NCI-H526 treated with DMSO at 0.1 percent for 48 hours (cell line): ENCODE data around the gene UBE2V1.

Experiments
- DNase-seq: peaks from one replicate; lab custom pipeline; 2025; lab: John Stamatoyannopoulos, UW

Gene UBE2V1

GRCh38 chr20:50043573-50044352, 69.2 kb downstream of the UBE2V1 start:
- DNase-seq: no peak

- DNase-seq: no peak
Observed at GRCh38 chr20:50042370-50043313, 70.3 kb downstream of the UBE2V1 start.

- no peak for DNase-seq
Observed at GRCh38 chr20:50041246-50041873, 71.6 kb downstream of the UBE2V1 start.

DNA sequence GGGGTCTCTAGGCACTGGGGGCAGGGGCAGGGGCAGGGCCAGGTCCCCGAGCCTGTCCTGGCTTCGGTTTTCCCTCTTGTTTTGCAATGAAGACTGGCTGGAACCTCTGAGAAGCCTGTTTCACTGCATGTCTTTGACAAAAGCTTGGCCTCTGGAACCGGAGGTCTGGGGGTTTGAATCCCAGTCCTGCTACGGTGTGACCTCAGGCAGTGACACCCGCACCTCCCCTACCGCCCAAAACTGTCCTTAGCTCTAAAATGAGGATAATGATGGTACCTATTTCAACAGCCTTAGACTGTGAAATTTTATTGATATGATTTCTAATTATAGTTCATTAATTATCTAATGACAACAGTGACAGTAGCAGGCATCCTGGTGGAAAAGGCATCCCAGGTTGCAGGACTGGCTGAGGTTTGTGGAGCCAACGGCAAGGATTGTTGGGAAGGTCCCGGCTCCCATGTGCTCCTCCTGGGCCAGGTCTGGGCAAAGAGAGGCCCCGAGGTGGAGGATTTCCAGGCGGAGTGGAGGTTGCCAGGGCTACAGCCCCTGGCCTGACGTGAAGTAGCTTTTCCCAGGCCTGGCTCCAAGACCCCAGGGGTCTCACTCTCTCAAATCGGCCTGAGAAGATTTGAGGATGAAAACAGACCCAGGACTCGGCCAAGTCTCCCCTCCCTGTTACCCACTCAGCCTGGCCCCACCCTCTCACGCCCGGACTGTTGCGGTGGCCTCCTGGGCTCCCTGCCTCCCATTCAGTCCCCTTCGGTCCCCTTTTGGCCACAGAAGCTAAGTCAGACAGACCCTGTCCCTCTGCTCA, 72.3 kb downstream of the UBE2V1 start:
- no peak for DNase-seq

DNA sequence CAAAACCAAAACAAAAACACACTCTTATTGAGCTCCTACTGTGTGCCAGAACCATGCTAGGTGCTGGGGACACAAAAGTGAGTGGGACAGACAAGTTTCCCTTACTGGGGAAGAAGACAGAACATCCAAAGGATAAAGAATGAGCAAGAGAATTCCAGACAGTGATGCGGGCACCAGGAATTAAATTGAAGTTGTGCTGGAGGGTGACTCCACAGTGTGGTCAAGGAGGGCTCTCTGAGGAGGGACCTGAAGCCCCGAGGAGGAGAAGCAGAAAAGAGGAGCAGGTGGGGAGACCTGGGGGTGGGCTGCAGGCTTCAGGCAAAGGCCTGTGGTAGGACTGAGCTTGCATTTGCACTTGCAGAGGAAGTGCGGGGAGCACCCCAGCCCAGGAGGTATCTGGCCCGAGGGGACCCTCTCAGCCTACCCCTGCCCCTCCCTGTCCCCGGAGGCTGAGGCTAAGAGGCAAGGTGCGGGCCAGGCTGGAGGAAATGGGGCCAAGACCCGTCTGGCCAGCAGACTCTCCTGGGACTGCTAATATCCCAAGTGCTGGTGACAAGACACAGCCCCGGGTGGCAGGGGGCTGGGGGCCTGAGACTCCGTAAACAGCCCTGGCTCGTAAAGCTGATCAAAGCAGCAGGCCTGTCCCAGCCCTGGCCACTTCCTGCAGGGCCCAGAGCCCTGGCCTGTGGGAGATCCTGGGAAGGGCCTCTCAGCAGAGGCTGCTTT, 73.1 kb downstream of the UBE2V1 start:
- no peak for DNase-seq

DNA sequence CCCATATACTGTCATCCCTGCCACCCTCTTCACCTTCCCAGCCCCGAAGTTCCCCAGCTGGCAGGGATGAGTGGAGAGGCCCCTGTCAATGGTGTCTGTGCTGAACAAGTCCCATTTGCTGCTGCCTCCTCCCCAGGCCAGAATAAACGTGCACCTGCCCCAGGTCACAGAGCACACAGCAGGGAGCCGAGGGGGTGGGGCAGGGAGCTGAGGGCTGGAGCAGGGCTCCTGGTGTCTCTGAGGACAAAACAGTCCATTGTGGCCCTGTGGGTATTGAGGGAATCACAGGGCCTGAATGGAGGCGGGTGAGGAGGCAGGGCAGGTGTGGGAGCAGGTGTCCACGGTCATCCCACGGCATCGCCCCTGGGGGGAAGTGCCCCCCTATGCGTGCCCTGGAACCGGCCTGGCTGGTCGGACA, 74.4 kb downstream of the UBE2V1 start:
- peak; percentile 68 for DNase-seq

DNA sequence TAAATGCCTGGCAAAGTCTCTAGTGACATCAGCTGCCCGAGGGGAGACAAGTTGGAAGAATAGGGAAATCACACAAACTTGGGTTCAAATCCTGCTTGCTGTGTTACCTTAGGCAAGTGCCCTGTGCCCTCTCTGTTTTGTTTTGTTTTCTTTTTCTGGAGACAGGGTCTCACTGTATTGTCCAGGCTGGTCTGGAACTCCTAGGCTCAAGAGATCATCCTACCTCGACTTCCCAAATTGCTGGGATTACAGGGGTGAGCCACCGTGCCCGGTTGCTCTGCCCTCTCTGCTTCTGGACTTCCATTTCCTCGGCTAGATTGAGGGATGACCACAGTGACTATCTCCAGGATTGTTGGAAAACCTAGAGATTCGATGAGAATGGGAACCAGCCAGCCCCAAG, 74.8 kb downstream of the UBE2V1 start:
- no peak for DNase-seq

GRCh38 chr20:50037575-50037974, 75.4 kb downstream of the UBE2V1 start:
- no peak for DNase-seq

GRCh38 chr20:50037123-50037522, 75.8 kb downstream of the UBE2V1 start:
- DNase-seq: no peak

GRCh38 chr20:50036703-50037102, 76.2 kb downstream of the UBE2V1 start:
- DNase-seq: no peak

DNA sequence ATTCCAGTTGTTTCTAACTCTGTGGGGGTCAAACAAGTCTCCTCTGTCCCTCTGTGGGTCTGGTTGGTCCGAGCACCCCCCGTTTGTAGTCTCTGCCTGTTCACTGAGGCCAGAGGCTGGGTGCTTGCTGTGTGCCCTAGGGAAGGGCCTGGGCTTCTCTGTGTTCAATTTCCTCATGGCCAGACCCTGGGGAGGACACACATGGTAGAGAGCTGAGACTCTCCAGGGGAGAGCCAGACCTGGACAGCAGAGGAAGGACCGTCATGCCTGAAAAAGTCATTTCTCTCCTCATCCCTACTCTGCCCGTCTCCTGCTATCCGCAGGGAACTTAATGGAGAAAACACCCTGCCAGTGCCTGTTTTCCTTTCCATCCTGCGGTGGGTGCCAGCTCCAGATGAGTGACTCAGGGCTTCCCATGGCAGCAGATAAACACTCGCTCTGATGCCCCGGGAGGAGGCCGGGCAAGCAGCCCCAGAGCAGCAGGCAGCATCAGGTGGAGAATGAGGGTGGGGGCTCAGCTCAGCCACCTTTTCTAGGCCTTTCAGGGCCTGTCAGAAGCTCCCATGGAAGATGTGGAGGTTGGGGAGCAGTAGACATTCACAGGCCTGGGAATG, 78.3 kb downstream of the UBE2V1 start:
- DNase-seq: no peak

DNA sequence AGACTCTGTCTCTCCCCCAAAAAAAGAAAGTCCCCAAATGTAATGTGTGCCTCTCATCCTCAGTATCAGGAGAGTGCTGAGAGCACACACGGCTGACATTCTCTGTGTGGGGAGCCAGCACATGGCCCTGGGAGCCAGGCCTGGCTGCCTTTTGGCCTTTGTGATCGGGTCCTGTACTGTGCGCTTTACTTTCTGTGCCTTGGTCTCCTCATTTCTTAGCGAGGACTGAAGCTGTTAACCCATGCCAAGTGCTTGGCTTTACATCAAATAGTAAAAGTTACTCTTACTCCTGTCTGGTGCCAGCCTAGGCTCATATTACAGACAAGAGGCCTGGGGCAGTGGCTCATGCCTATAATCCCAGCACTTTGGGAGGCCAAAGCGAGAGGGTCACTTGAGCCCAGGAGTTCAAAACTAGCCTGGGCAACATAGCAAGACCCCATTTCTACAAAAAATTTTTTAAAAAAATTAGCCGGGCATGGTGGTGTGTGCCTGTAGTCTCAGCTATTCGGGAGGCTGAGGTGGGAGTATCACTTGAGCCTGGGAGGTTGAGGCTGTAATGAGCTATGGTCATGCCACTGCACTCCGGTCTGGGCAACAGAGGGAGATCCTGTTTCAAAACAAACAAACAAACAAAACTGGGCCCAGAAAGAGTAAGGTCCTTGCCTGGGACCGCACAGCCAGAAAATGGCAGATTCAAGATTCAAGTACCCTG, 79.8 kb downstream of the UBE2V1 start:
- DNase-seq: no peak
